Fibroblast of mammary gland (primary cell): ENCODE measurements around the gene ST3GAL3.

Experiments used
- DNase-seq: peaks from one replicate; pipeline ENCODE4 v3.0.0-alpha.2; 2010; ENCODE audit warnings: low read depth
- H3K4me3 ChIP-seq: 2 replicates; pipeline ENCODE4 v1.5.1; 2011; ENCODE audit warnings: low read depth, mild to moderate bottlenecking, low read length, moderate library complexity; ENCODE audit not compliant: control insufficient read depth
- CTCF ChIP-seq: conservative IDR thresholded peaks from 2 replicates; pipeline ENCODE4 v1.5.1; 2011; ENCODE audit warnings: low read depth, low read length, inconsistent platforms; ENCODE audit not compliant: control insufficient read depth, insufficient read depth

ST3GAL3 gene

DNA sequence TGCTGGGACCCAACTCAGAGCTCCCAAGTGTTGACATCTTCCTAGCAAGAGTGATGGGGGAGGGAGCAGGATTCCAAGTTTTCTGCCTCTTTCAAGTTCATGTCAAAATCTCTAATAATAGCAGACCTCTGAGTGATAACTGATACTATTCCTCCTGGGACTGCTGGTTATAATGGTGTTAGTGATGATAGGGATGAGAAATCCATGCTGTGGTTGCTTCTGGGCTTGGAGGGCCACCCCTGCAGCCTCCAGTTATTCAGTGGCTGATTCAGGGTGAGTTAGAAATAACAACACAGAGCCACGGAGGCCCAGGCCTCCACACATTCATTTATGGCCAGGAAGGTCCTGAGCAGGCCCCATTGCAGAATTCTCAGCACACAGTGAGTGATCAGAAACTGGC is 185.7 kb downstream of the ST3GAL3 start:
- DNase-seq, result peak; percentile 53
- no peak overlapping the region for H3K4me3 ChIP-seq
- TF ChIP-seq CTCF, result no peak

DNA sequence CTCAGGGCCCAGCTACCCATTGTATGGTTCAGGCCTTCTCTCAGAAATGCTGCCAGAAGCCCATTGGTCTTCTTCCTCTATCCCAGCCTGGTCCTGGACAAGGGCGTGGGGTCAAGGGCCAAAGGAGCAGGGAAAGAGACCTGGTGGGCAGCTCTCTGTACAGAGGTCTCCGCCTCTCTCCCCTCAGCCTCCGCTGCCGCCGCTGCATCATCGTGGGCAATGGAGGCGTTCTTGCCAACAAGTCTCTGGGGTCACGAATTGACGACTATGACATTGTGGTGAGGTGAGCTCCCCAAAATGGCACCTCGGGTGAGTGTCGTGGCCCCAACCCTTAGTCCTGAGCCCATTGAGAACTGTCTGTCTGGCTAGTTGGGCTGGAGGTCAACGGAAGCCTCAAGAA is 191.6 kb downstream of the ST3GAL3 start:
- TF ChIP-seq CTCF, result no peak
- no peak overlapping the region for H3K4me3 ChIP-seq
- no peak for DNase-seq

- no peak for TF ChIP-seq CTCF
- no peak for DNase-seq
- no peak overlapping the region for H3K4me3 ChIP-seq
Measured at GRCh38 chr1:43900386-43900785, 193.1 kb downstream of the ST3GAL3 start.

DNA sequence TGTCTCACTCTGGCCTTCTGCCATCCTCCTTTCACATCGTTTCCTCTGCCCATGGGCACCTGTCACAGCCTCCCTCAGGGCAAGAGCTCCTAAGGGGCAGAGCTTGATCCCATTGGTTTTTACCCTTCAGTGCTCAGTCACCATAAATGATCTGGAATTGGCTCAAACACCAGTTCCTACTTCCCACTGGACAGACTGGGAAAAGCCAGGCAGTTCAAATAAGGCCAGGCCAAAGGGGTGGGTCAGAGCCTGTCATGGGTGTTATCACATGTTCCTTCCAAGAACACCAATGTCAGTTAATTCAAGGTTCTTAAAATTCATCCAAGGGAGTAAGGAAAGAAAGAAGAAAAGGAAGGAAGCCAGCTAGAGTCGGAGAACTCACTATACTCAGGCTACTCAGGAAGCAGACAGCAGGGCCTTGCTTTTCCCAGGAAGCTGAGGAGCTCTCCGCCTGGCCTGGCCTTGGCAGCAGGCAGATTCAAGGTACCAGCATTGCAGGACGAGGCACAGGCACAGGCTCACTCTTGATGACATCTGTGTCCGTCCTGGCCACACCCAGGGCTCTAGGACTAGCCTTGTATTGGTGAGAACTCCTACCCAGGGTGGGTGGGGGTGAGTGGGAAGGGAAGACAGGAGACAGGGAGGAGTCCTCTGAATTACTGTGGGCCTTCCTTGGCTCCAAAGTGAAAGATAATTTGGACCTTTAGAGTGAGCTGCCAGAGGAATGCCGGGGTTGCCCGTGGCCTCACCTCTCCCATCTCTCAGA is 194.0 kb downstream of the ST3GAL3 start:
- no peak for TF ChIP-seq CTCF

DNA sequence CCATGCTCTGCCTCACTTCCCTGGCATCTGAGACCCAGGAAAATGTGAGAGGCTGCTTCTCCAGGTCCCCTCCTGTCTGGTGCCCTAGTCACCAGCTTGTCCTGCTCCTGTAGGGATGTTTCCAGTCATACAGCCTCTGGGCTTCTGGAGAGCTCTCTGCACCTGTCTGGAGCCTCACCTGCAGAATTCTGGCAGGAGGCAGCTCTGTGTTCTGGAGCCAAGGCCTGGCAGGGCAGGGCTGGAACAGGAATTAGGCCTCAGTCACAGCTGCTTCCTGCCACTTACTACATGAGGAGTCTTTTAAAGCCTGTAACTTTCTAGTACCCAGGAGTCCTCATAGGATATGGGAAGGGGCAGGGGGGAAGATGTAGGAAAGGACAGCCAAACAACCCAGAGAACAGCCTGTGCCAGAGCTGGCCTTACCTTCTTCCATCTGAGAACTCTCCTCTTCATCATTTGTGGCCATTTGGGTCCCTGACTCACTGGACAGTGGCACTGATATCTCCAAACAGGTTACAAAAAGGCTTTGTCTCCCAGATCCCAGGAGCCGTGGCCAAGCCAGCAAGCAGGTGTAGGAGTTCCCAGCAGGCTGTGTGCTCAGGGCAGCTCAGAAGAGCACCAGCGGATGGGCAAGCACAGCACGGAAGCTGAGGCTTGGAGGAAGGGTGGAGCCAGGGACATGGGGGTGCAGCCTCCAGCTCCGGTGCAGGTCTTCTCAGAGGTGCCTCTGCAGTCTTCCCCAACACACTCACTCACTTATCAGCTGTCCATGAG is 194.9 kb downstream of the ST3GAL3 start:
- TF ChIP-seq CTCF, result no peak
- no peak for DNase-seq
- H3K4me3 ChIP-seq, result no peak overlapping the region

More for the DNA sequence above, 194.0 kb downstream of the ST3GAL3 start:
- no peak for DNase-seq
- H3K4me3 ChIP-seq, result no peak overlapping the region

GRCh38 chr1:43904660-43905551 is 197.6 kb downstream of the ST3GAL3 start:
- TF ChIP-seq CTCF, result no peak
- no peak overlapping the region for H3K4me3 ChIP-seq
- no peak for DNase-seq
